Sciatic nerve (tissue), 2 donors: ENCODE data around the gene ZNF532. TPM values are rescaled to one million over a fixed set of nuclear protein-coding genes. Genes with fewer than 3 reads are reported as not detected.
"Not testable (repeated sequence)": the region's sequence is repeated elsewhere in the genome, so short reads cannot be mapped to it uniquely, and the experiment has no call there.

Experiments used
- ATAC-seq: fragments of 200-7000 bp; cut with Tn5 transposase; one replicate; pipeline ENCODE4 v1.9.1; 2020; ENCODE audit warnings: mild to moderate bottlenecking, moderate library complexity
- DNase-seq: peaks from one replicate; pipeline ENCODE4 v3.0.0-alpha.2; 2020; ENCODE audit warnings: low spot score
- intact Hi-C: fragments of 100-400 bp; cut with DNase I; formaldehyde crosslinking; loops from one replicate; pipeline ENCODE4 v1.14.2; 2022
- total RNA-seq: library from RNA; stranded (reverse); fragmentation: NEBNext Ultra II Directional; extraction: Animal tissue kit (Norgen Biotek cat#: 25700); gene quantifications from one replicate; pipeline ENCODE4 v1.2.1, GENCODE V29; 2021
- donor health status: DM: no; HTN: no; CAD: no.
- donor health status: DM: no; HTN: no; CAD: no.

ZNF532 gene
- total RNA-seq, 1 donor from 2014 or later: 167 TPM

GRCh38 chr18:59009846-59010245, 145.2 kb downstream of the ZNF532 start:
- no peak for DNase-seq
- intact Hi-C loops: no loop called here
- no peak for ATAC-seq

DNA sequence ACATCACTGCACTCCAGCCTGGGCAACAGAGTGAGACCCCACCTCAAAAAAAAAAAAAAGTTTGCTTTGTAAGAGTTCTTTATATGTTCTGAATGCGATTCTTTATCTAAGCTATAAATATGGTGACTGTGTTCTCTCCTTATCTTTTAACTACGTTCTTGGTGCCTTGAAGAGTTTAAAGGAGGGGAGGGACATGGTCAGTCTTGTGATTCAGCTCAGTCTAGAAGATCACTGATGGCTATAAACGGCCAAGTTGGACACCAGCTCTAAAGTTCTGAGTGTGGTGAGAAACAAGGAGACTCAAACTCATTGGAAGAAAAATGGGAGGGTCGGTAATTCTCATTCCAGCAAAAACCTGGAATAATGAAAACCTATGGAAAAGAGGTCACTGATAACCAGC, 146.6 kb downstream of the ZNF532 start:
- intact Hi-C loops: no loop called here
- no peak for DNase-seq
- no peak for ATAC-seq

DNA sequence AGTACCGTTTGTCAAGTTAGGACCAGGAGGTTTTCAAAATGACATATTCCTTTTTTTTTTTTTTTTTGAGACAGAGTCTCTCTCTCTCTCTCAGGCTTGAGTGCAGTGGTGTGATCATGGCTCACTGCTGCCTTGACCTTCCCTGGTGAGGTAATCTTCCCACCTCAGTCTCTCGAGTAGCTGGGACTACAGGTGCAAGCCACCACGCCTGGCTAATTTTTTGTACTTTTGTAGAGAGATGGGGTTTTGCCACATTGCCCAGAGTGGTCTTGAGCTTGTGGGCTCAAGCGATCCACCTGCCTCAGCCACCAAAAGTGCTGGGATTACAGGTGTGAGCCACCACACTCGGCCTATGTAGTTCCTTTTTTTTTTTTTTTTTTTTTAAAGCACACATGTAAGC, 147.1 kb downstream of the ZNF532 start:
- ATAC-seq (no peak), DNase-seq (no peak)
- intact Hi-C loops: no loop called here

- intact Hi-C loops: no loop called here
- DNase-seq: no peak
- no peak for ATAC-seq
These were observed 148.4 kb downstream of the ZNF532 start for GRCh38 chr18:59012815-59013705.

DNA sequence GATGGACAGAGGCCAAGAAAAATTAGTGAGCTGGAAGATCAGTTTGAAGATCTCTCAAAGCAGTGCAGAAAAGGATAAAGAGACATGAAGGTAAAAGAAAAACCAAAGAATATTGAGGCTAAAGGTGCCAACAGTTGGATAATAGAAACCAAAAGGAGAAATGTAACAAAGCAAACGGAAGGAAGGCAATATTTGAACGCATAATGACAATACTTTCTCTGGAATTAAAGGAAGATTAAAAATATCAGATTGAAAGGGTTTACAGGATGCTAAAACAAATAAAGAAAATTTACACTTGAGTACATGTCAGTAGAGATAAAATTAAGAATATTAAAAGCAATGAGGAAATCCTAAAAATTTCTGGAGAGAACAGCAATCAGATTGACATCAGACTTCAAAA, 149.1 kb downstream of the ZNF532 start:
- DNase-seq (no peak), ATAC-seq (no peak)
- intact Hi-C loops: no loop called here

- intact Hi-C loops: no loop called here
- DNase-seq (no peak), ATAC-seq (no peak)
These were observed 151.0 kb downstream of the ZNF532 start for GRCh38 chr18:59015531-59016152.

DNA sequence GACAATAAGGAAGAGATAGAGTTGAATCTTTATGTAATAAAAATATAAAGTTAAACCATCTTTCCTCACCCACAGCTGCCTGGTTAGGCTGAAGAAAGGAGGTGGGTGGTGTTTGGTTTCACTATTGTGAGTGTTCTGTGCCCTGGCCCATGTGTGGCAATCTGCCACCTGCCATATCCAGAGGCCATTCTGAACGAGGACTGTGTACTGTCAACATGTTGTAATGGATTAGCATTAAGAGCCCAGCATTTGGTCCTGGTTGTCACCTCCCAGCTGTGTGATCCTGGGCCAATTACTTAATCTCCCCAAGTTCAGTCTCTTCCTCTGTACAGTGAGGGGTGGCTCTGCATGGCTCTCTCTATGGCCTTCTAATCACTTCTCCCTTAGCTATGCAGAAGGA, 156.8 kb downstream of the ZNF532 start:
- no peak for ATAC-seq
- DNase-seq: no peak
- intact Hi-C loops: no loop called here

GRCh38 chr18:59022167-59022945, 157.7 kb downstream of the ZNF532 start:
- no peak for DNase-seq
- intact Hi-C loops: no loop called here
- ATAC-seq: peak; percentile 68

DNA sequence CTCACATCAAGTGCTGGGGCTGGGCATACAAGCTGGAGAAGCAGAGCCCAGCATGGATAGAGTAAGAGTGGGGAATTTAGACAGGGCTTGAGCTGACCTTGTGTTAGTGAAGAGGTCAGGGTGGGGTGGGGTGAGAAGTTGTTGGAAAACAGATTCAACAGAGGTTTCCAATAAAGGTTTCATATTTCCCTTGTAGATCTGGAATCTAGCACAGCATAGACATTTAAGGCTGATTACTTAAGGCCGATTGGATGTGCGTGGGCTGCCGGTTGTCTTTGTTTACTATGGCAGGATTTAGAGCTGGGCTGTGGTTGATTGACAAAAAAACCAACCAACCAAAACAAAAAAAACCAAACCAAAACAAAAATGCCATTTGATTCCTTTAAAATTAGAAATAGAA, 160.2 kb downstream of the ZNF532 start:
- DNase-seq (no peak), ATAC-seq (peak; percentile 80)
- intact Hi-C loops: no loop called here

DNA sequence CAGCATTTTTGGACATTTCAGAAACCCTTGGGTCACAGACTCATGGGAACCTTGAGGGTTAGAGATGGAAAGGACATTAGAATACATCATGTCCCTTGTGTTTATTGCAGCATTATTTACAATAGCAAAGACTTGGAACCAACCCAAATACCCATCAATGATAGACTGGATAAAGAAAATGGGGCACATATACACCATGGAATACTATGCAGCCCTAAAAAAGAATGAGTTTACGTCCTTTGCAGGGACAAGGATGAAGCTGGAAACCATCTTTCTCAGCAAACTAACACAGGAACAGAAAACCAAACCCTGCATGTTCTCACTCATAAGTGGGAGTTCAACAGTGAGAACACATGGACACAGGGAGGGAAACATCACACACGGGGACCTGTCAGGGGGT, 160.9 kb downstream of the ZNF532 start:
- ATAC-seq, DNase-seq, intact Hi-C loops: not testable (repeated sequence)

- ATAC-seq: no peak
- no peak for DNase-seq
- intact Hi-C loops: no loop called here
These were observed 161.7 kb downstream of the ZNF532 start for GRCh38 chr18:59026364-59026763.

DNA sequence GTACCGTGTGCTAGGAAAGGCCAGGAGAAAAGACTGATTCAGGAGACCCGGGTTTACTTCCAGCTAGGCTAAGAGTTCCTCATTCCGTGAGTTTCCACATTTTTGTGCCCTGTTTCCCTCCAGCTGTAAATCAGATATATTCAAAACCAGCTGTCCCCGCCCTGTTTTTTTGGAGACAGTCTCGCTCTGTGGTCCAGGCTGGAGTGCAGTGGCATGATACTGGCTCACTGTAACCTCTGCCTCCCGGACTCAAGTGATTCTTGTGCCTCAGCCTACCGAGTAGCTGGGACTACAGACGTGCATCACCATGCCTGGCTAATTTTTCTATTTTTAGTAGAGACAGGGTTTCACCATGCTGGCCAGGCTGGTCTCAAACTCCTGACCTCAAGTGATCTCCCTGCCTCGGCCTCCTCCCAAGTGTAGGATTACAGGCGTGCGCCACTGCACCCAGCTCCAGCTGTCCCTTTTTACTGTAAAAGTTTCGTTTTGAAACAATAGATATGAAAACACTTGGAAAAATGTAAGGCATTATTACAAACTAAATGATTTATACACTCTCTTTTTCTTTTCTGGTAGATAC, 162.2 kb downstream of the ZNF532 start:
- no peak for DNase-seq
- intact Hi-C loops: no loop called here
- no peak for ATAC-seq

DNA sequence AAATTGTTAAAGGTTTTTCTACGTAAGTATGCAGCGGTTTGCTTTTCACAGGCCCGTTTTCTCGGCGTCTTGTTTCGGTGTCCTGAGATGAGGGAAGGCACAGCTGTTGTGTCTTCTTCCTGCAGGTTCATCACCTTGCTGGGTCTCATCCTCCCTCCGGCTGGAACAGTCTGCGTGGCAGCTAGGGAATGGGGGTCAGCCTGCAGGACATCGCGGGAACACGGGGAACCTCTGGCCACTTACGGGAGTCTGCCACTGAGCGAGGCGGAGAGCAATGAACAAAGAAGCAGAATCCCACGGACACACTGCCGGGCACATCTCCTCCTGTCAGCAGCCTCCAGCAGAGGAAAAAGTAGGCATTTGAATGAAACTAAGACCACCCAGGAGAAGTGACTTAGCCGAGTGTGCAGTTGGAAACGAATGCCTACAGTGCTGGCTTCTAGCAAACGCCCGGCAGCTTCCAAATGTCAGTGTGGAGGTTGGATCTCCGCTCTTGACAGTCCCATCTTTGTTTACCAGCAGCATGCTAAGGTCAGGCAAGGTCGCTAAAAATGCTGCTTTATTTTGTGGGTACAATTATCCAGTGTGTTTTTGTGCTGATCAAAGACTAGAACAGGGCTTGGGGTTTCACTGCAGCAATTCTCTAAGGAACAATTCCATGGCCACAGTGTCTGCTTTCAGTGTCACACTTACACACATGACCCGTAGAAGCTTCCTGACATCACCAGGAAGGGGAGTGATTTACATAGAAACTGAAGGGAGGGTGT, 165.2 kb downstream of the ZNF532 start:
- intact Hi-C loops: no loop called here
- DNase-seq: no peak
- peak; percentile 82 for ATAC-seq

GRCh38 chr18:59032308-59032707, 167.6 kb downstream of the ZNF532 start:
- ATAC-seq: no peak
- intact Hi-C loops: no loop called here

DNA sequence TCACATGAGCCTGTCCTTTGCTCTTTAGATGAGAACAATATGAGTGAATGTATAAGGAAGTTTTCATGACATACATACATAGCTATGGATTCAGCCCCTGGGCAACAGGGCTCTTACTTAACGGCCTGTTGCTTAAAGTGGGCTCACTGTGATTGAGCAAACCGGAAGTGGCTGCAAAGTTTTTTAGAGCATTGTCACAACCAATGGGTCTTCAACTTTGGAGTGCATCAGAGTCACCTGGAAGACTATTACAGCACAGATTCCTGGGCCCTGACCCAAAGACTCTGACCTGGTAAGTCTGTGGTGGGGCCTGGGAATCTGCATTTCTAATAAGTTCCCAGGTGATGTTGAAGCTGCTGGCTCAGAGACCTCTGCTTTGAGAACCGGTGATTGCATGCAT, 168.7 kb downstream of the ZNF532 start:
- no peak for DNase-seq
- no peak for ATAC-seq
- intact Hi-C loops: no loop called here

More at GRCh38 chr18:59032308-59032707, 167.6 kb downstream of the ZNF532 start:
- DNase-seq: no peak

DNA sequence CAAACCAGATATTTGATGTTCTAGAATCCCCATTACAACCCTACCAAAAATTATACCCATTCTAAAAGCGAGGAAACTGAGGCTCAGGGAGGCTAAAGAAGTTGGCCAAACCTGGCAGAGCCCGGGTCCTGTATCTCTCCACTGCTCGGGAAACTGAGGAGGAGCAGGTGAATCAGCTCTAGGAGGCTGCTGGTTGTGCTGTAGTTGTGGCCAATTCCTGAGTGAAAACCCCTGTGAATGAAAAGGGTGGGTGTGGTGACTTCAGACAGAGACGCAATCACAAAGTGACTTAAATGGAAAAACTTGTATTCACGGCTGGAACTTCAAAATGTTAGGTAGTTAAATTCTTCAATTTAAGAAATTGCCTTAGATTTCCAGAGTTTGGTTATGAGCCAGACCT, 169.3 kb downstream of the ZNF532 start:
- ATAC-seq: no peak
- intact Hi-C loops: no loop called here
- DNase-seq: no peak

DNA sequence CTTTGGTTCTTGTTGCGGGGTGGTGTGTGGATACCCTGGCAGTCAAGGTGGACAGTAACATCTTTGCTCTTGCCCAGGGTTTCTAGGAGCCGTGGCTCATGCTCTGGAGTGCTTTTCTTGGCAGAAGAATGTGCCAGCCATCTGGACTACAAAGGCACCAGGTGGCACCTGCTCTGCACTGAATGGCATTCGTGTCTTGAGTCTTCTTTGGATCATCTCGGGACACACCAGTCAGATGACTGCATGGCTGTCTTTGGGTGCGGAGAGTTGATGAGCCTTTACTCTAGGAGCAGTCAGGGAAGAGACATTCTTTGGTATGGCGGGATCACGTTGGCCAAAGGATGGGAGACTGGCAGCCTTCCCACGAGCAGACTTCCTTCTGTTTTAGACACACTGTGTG, 170.9 kb downstream of the ZNF532 start:
- ATAC-seq: no peak
- intact Hi-C loops: no loop called here
- no peak for DNase-seq
